K562 (cell line): Measurements from ENCODE around the gene ADGRG1.

Experiments
- JUND ChIP-seq, 2 experiments: IDR thresholded peaks; 2 replicates in 1 of 2; 3 replicates in 1 of 2; pipeline ENCODE4 v1.6.1; 2011; ENCODE audit warnings: borderline replicate concordance in 2 of 2, low read depth in 2 of 2, low read length in 2 of 2, improper control_type of control experiment in 1 of 2, missing biosample characterization in 1 of 2, missing genetic modification characterization in 1 of 2, missing genetic modification reagents in 1 of 2
- MXI1 ChIP-seq: IDR thresholded peaks from 2 replicates; pipeline ENCODE4 v1.6.1; 2011; ENCODE audit warnings: low read depth, mild to moderate bottlenecking, improper control_type of control experiment, low read length
- POLR2A ChIP-seq: fragments of 450-650 bp; conservative IDR thresholded peaks from 2 replicates; pipeline ENCODE4 v1.6.1; 2016
- TCF7 ChIP-seq: sonication (generic); IDR thresholded peaks from 2 replicates; pipeline ENCODE4 v1.6.1; 2016; ENCODE audit warnings: antibody characterized with exemption, borderline replicate concordance

GRCh38 chr16:57593021-57593420 is 35.4 kb upstream of the ADGRG1 start:
- TF ChIP-seq TCF7 (no peak), POLR2A (no peak), JUND (IDR thresholded peaks at IDR 0.05; ENCODE audit: borderline replicate concordance, low read depth, low read length) (no peak), JUND (tag; IDR thresholded peaks at IDR 0.05; ENCODE audit: borderline replicate concordance, low read depth, low read length) (no peak), MXI1 (no peak)
